HCT116 (cell line): Measurements from ENCODE around the gene CAPN13.

Source experiments
- EGR1 ChIP-seq: IDR thresholded peaks from 2 replicates; pipeline ENCODE4 v1.6.1; 2012; ENCODE audit warnings: low read depth
- ELF1 ChIP-seq: IDR thresholded peaks from 2 replicates; pipeline ENCODE4 v1.6.1; 2012; ENCODE audit warnings: low read depth, borderline replicate concordance
- EZH2 ChIP-seq: fragments of 200-600 bp; sonication (generic); IDR thresholded peaks from 2 replicates; pipeline ENCODE4 v1.6.1; 2017; ENCODE audit warnings: antibody characterized with exemption, mixed run types
- POLR2A ChIP-seq: IDR thresholded peaks from 2 replicates; pipeline ENCODE4 v1.7.0; 2011; ENCODE audit warnings: borderline replicate concordance; ENCODE audit not compliant: insufficient read depth, insufficient read length; ENCODE audit errors: extremely low read depth
- POLR2AphosphoS5 ChIP-seq: IDR thresholded peaks from 2 replicates; pipeline ENCODE4 v1.6.1; 2011; ENCODE audit warnings: mild to moderate bottlenecking, low read depth, low read length, moderate library complexity
- SIN3A ChIP-seq: IDR thresholded peaks from 2 replicates; pipeline ENCODE4 v1.6.1; 2012; ENCODE audit warnings: low read depth
- TF ChIP-seq, protein P1 (sequence below): IDR thresholded peaks from 2 replicates; pipeline ENCODE4 v1.6.1; 2012
- TF ChIP-seq, protein P2 (sequence below), 3 experiments: fragments of 200-600 bp in 1 of 3; sonication (generic) in 1 of 3; IDR thresholded peaks in 2 of 3; conservative IDR thresholded peaks in 1 of 3; 2 replicates each; pipeline ENCODE4 v1.5.1; 2012 to 2017; ENCODE audit warnings: low read depth in 2 of 3, low read length in 2 of 3, antibody characterized with exemption in 1 of 3, borderline replicate concordance in 1 of 3, control low read depth in 1 of 3, mild to moderate bottlenecking in 1 of 3, mixed read lengths in 1 of 3, mixed run types in 1 of 3, moderate library complexity in 1 of 3; ENCODE audit not compliant: insufficient read depth in 1 of 3

DNA sequence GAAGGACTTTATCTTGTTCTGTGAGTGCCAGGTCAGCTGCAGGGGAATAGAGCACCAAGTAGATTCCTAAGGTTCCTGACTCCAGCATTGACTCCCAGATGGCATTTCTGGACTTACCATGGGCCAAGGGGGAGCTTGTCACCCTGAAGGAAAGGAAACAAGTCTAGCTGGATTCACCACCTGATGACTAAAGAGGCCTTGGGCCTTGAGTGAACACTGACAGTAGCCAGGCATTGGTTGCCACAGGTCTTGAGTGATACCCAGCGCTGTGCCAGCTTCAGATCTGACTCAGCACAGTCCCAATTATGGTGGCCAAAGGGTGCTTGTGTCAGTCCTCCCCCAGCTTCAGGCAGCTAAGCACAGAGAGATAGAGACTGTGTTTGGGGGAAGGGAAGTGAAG is 40.1 kb upstream of the CAPN13 start:
- TF ChIP-seq POLR2AphosphoS5 (no peak), POLR2A (no peak), ELF1 (no peak), SIN3A (no peak), EGR1 (no peak), EZH2 (no peak)
- TF ChIP-seq, protein P1, sequence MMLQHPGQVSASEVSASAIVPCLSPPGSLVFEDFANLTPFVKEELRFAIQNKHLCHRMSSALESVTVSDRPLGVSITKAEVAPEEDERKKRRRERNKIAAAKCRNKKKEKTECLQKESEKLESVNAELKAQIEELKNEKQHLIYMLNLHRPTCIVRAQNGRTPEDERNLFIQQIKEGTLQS, result no peak
- TF ChIP-seq, protein P2, sequence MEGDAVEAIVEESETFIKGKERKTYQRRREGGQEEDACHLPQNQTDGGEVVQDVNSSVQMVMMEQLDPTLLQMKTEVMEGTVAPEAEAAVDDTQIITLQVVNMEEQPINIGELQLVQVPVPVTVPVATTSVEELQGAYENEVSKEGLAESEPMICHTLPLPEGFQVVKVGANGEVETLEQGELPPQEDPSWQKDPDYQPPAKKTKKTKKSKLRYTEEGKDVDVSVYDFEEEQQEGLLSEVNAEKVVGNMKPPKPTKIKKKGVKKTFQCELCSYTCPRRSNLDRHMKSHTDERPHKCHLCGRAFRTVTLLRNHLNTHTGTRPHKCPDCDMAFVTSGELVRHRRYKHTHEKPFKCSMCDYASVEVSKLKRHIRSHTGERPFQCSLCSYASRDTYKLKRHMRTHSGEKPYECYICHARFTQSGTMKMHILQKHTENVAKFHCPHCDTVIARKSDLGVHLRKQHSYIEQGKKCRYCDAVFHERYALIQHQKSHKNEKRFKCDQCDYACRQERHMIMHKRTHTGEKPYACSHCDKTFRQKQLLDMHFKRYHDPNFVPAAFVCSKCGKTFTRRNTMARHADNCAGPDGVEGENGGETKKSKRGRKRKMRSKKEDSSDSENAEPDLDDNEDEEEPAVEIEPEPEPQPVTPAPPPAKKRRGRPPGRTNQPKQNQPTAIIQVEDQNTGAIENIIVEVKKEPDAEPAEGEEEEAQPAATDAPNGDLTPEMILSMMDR (IDR thresholded peaks at IDR 0.05 in 2 of 3, conservative IDR thresholded peaks at IDR 0.05 in 1 of 3; ENCODE audit: borderline replicate concordance in 1 of 3, insufficient read depth in 1 of 3, low read depth in 2 of 3, low read length in 2 of 3), result no peak
